ENCODE measurements around the gene DLD. TPM values are rescaled to one million over a fixed set of nuclear protein-coding genes. Genes with fewer than 3 reads are reported as not detected.
A peak's percentile ranks its signal among the peaks of the same experiment; 100 is the strongest.
"Not testable (repeated sequence)": the region's sequence is repeated elsewhere in the genome, so short reads cannot be mapped to it uniquely, and the experiment has no call there.

Gene DLD
- polyA plus RNA-seq, 4 donors, result 114 to 143 (median 140) TPM

DNA sequence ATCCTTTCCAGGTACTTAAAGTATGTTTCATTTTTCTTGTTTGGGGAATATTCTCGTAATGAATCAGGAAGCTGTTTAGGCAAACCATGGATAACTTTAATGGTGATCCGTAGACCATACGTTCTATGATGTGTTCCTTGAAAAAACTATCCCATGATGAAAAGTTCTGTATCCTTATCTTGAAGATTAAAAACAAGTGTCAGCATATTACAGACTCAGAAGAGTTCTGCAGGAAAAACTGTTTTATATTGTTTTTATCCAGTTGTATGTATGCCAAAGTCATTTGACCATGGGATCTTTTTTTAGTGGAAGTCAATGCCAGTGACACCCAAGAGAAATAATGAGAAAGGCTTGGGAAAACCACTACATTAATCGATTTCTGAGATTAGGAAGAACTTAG is 52.0 kb downstream of the DLD start:
- no peak for DNase-seq (ENCODE audit: low read depth in 4 of 4, low spot score in 3 of 4)

DNA sequence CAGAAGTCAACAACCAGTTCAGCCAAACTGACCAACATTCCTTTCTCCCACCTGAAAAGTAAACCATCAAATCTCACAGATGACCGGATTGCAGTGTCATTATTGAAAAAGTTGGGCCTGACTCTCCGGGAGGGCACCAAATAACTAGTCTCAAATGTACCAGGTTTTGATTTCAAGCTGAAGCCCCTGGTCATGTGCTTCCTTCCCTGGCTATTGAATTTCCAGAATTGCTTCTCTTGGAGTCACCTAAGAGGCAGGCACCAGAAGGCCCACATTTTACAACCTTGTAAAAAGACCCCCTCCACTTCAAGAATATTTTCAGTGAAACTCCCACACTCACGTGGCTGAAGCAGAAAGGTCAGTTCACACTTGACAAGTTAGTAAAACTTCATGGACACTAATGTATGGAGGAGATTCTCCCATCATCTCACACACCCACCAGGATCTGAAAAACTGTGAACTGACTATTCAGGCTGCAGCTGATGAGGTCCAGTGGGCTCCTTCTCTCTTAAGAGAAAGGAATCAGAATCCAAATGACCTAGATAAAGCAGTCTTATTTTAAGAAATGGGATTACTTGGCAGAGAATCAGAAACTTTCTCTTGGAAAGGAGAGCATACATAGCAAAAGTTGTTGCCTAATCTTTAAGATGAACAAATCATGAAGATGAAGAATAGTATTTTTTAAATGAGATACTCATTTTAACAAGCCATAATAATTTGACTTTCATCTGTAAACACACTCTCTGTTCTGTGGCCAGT is 53.6 kb downstream of the DLD start:
- peak in 1 of 4 donors; percentile 14 for DNase-seq (ENCODE audit: low read depth in 4 of 4, low spot score in 3 of 4)

DNA sequence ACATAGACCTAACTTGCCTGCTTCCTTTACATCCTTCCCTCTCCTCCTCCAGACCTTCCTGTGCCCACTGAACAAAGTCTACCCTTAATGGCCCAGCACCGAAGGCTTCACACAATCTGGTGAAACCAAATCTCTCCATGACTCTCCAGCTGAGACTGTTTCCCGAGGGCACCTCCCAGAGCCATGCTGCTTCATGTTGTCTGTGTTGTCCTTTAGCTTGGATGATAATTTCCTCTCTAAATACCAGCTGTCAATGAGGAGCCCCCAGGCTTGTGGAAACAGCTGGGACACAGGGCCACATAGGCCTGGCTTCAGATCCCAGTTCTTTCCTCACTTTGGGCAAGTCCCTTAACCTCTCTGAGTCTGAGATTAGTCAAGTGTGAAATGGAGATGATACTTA is 54.3 kb downstream of the DLD start:
- DNase-seq (ENCODE audit: low read depth in 4 of 4, low spot score in 3 of 4), result no peak

DNA sequence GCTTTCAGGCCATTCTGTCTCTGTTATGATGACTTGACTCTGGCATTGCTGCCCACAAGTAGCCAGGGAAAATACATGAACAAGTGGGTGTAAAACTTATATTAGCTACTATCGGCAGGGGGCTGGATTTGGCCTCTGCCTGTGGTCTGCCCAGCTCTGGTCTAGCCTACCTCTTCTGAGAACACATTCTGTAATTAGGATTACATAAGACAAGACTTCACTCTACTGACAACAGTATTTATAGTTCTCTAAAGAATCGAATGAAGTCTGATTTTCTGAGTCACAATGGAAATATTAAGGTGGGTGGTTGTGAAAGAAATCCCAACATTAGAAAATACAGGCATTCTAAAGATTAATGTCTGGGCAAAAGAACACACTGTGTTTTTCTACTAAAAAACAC is 55.5 kb downstream of the DLD start:
- no peak for DNase-seq (ENCODE audit: low read depth in 4 of 4, low spot score in 3 of 4)

DNA sequence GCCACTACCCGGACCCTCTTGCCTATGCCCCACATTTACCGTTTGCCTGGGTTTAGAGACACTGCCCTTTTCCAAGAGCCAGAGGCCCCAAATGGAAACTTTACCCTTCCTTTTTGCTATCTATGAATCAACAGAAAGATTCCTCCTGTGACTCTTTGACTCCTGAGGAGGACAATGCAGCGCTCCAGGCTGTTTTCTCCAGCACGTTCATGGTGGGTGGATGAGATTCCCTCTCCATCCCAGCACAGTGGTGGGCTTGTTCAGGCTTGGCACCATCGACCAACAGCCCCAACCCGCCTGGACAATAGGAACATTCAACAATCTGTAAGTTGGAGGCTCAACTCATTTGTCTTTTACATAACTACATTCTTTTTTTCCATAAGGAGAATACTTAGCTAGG is 55.9 kb downstream of the DLD start:
- DNase-seq (ENCODE audit: low read depth in 4 of 4, low spot score in 3 of 4), result no peak

DNA sequence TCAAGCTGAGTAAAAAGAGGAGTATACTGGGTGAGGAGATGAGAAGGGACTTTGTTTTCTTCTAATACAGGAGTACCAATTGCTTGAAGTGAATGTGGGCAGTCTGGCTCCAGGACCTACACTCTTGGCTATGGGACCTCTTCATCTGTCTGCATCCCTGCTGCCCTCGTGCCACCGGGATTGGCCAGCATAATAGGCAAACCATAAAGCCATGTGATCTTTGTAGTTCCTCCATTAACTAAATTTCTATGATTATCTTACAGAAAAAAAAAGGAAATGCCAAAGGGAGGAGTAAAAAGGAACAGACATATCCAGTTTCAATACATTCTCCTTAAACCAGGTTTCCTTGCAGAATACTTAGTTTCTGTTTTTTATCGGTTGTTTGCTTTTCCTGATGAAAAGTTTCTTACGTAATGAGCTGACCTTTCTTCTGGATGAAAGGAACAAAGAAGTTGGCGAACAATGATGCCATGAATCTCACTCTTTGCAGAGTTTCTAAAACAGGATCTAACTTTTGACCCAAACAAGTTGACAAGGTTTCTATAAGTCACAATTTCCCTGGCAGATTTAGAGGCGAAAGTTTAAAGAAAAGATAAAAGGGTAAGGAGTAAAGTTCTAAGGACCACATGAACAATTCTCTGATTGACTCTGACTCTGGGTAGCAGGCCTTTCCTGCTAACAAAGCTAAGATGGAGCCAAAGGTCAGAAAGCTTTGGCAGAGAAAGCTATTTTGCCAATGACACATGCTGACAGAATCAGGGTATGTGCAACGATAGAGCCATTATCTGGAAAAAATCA is 57.9 kb downstream of the DLD start:
- DNase-seq (ENCODE audit: low read depth in 4 of 4, low spot score in 3 of 4), result no peak

DNA sequence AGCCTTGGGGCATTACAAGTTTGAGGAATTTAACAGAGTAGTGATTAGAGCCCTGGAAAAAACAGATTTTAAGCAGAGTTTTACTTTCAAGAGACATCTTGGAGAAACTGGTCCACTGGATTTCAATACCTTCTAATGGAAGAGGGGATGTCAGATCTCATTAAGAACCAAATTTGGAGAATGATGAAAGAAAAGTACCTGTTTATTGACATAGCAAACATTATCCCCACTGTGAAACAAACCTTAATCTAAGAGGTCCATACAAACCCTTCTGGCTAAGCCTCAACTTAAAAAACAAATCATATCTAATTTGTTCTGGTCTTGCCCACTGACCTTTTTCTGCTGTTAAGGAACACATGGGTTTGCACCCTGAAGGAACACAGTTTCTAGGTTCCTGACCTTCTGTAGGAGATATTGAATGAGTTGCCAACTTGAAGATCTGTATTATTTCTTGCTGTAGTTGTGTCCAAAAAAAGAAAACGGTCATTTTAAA is 58.5 kb downstream of the DLD start:
- no peak for DNase-seq (ENCODE audit: low read depth in 4 of 4, low spot score in 3 of 4)

DNA sequence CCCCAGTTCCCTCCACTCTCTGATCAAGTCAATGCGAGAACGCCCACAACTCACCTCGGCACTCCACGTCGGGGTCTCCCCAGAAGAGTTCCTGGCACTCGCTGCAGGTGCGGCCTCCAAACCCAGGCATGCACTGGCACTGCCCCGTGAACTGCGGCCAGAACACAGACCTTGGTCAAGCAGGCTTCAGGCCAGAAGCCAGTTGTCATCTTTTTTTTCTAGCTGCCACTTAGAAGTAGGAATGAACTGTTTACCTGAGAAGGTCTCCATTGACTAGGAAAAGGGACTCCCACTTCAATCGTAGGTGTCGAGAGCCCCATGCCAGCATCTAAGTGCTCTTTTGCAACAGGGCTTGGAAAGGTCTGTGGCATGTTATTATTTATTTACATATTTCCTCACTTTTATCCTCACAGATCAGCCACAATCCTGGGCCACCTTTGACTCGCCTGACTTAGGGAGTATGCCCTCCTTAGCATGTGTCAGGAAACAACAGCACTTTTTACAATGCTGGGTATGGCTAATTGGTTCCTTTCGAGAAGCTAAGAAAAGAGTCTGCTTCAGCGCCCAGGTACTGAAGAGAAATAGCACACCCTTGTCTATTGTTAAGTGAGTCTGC is 60.3 kb downstream of the DLD start:
- no peak for DNase-seq (ENCODE audit: low read depth in 4 of 4, low spot score in 3 of 4)

DNA sequence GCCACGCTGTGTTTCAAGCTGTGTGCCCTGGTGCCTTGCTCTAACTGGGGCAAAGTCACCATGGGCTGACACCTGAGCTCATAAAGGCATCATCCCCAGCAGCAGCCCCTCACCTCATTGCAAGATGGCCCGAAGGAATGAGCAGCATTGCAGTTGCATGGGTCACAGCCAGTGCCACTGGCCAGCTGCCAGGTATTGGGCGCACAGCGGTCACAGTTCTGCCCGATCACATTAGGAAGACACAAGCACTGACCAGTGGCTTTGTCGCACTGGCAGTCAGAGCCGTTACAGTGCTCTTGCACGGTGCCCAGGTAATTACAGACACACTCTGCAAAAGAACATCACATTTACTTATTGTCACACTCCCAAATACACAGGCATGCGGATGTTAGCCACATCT is 60.9 kb downstream of the DLD start:
- no peak for DNase-seq (ENCODE audit: low read depth in 4 of 4, low spot score in 3 of 4)

DNA sequence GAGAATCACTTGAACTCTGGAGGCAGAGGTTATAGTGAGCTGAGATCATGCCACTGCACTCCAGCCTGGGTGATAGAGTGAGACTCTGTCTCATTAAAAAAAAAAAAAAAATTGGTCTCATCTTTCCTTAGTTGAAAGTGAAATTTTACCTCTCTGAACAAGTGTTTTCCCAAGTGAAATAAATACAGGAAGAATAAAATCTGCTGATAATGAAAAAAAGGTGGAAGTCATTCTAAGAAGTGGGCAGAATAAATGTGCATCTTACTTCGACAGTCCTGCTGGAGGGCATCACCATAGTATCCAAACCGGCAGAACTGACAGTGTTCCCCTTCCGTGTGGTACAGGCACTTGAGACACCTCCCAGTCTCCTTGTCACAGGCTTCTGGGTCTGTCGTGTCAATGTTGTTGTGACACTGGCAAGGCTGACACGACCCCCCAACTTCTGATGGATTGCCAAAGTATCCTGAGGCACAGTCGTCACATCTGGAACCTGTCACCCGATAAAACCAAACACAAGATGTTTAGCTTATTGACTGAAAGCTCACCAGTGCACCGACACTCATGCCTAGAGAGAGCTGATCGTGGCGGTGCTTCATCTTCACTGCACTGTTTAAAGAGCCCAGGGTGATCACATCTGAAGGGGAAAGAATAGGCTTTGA is 62.4 kb downstream of the DLD start:
- no peak for DNase-seq (ENCODE audit: low read depth in 4 of 4, low spot score in 3 of 4)

DNA sequence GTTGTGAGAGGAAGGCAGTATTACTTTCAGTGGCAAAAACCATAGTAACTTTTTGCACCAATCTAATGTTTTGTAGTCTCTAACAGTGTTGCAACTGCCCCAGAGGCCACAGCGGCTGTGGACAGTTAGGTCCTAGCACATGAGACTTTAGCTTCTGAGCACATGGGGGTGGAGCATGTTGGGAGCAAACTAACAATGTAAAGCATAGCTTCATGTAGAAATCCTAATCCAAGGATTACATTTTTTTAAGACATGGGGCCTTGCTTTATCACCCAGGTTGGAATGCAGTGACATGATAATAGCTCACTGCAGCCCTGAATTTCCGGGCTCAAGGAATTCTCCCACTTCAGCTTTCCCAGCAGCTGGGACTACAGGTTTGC is 62.9 kb downstream of the DLD start:
- no peak for DNase-seq (ENCODE audit: low read depth in 4 of 4, low spot score in 3 of 4)

DNA sequence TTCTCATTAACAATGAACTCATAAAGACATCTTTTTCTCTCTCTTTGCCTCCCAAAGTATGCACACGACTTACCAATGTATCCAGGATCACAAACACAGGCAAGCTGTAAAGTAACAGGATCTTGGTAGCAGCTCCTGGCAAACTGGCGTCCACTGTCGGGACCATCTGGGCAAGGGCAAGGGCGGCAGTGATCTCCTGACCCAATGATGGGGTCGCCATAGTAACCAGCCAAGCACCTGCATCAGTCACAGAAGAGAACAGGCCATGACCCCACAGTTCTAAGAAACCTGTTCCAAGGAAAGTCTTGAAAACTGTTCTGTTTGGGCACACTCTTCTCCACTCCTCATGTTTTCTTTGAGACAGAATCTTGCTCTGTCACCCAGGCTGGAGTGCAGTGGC is 64.4 kb downstream of the DLD start:
- no peak for DNase-seq (ENCODE audit: low read depth in 4 of 4, low spot score in 3 of 4)

DNA sequence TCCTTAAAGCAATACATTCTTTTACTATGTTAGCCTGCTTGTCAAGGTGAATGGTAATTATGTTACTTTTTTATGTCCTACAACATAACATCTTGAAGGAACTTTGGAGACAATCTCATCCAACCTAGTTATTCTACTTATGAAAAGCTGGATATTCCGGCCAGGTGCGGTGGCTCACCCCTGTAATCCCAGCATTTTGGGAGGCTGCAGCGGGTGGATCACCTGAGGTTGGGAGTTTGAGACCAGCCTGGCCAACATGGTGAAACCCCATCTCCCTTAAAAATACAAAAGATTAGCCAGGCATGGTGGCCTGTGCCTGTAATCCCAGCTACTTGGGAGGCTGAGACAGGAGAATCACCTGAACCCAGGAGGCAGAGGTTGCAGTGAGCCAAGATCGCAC is 66.0 kb downstream of the DLD start:
- not testable (repeated sequence) for DNase-seq (ENCODE audit: low read depth in 4 of 4, low spot score in 3 of 4)

DNA sequence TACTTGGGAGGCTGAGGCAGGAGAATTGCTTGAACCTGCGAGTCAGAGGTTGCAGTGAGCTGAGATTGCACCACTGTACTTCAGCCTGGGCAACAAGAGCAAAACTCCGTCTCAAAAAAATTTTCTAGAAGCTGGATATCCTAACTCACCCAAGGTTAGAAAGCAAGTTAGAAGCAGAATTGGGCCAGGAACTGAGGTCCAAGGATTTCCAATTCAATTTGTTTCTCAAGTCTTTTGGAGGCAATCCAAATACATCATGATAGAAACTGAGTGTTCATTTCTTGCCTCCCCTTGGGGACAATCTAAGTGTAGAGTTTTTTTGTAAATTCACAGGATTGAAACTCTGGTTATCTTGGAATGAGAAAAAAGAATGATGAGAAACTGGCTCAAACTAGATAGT is 66.5 kb downstream of the DLD start:
- no peak for DNase-seq (ENCODE audit: low read depth in 4 of 4, low spot score in 3 of 4)

DNA sequence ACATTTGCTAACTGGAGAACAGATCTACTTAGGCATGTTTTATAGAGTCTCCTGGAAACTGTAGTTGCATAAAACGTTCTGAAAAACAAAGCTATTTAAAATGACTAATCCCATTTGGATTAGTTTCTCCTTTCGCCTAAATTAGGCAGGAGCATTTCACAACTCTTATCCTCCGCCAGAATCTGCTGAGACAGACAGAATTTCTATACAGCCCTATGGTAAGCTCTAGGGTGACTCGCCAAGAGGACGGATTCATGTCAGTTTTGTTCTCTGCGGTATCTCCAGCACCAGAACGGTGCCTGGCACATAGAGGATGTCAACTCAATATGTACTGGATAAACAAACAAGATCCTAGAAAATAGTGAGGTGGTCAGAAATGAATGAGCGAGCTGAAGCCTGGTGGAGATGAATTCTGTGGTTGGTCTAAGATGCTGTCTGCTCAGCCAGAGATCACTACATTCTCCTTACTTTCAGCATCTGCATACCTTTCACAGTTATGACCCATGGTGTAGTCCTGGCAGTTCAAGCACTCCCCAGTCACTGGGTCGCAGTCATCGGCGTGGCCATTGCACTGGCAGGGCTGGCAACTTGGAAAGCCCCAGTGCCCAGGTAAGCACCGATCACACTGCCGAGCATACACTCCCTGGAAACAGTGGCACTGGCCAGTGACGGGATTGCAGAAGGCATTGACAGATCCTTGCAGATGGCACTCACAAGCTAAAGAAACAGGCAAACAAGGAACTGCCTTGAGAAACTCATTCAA is 68.0 kb downstream of the DLD start:
- DNase-seq (ENCODE audit: low read depth in 4 of 4, low spot score in 3 of 4), result no peak

DNA sequence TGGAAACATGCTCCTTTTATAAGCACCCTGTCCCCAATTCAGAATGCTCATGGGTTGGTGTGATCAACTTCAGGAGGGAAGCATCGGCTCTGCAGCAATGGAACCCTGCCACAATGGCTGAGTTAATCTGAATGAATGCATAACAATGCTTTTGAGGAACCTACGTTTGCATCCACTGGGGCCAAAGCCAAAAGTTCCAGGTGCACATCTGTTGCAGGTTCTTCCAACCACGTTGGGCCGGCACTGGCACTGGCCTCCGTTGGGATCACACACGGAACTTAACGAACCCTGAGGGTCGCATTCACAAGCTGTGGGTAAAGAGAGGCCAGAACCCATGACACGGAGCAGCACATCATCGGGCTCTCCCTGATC is 68.5 kb downstream of the DLD start:
- DNase-seq (ENCODE audit: low read depth in 4 of 4, low spot score in 3 of 4), result no peak

DNA sequence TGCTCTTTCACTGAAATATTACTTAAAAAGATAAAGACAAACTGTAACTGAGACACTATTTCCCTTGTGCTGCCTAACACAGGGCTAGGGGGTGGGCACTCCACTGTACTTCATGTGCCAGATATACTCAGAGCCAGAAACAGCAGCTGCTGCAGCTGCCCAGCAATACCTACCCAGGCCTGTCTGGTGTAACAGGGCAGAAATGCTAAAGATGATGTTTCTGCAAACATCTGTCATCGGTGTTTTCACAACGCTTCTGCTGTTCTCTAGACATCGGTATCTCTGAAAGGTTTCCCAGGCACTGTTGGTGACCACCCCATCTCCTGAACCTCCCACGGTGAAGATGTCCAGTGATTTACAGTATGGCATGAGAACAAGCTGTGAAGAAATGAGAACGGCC is 69.3 kb downstream of the DLD start:
- DNase-seq (ENCODE audit: low read depth in 4 of 4, low spot score in 3 of 4), result no peak

DNA sequence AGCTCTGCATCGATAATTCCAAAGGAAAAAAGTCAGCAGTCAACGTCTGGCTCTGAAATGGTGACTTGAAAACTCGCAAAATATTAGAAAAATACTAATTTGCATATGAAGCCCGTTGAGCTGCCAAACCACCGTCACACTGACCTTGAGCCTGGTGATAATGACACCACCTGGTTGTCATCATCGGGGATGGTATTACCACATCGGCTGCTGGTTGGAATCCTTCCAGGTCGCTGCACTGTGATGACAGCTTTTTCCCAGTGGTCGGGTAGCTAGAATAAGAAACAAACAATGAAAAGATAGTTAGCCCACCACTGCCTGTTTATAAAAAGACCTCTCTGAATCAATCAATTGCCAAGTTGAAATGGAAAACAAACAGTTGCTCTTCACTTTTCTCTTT is 70.4 kb downstream of the DLD start:
- no peak for DNase-seq (ENCODE audit: low read depth in 4 of 4, low spot score in 3 of 4)

DNA sequence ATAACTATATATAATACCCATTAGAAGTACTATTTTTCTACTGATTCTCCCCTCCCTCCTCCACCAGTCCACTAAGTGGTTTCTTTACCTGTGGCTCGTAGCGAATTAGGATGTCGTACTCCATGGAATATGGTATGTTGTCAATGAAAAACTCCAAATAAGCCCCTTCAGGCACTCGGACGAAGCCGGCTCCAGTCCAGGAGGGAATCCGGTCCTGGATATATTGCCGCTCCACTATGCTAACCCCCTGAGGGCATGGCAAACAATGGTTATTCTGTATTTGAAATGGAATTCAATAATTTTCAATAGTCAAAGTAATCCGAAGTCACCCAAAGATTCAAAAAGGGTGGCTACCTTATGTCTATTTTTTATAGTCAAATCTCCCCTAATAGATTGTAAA is 71.8 kb downstream of the DLD start:
- DNase-seq (ENCODE audit: low read depth in 4 of 4, low spot score in 3 of 4), result no peak

DNA sequence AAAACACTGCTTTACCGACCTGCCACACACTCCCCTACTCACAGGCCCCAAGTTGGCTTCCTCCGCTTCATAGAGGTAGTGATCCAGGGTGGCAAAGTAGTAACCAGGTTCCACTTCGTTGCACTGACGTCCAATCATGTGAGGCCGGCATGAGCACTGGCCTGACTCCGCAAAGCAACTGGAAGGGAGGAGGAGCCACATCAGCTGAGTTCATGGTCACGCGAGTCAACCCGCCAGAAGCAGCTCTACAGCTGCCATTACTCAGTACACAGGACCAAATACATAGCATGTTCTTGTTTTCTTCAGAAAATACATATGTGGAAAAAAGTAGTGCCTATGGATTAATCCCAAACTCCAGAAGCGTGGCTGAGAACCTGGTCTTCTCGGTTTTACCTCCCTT is 73.5 kb downstream of the DLD start:
- DNase-seq (ENCODE audit: low read depth in 4 of 4, low spot score in 3 of 4), result no peak

DNA sequence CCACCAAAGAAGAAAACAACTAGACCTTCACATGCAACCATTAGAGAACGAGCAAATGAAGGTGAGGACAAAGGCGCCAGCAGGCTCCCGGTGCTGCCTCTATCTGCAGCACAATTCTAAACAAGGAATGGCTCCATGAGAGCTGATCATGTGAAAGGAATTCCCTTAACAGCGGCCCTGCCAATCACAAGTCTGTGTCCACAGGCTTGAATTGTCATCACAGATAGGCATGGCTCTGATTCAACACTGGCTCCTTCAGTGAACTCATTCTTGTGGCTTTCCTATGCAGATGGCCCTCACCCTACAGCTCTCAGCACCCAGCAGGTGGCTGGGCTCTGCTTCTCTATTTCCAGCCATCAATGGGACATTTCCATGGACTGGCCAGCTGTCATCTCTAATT is 75.7 kb downstream of the DLD start:
- DNase-seq (ENCODE audit: low read depth in 4 of 4, low spot score in 3 of 4), result no peak
